ENCODE measurements around the gene PJA2. TPM values are rescaled to one million over a fixed set of nuclear protein-coding genes. Genes with fewer than 3 reads are reported as not detected.

Gene PJA2
- total RNA-seq, 1 experiment from 2014 or later = 14.3 TPM

DNA sequence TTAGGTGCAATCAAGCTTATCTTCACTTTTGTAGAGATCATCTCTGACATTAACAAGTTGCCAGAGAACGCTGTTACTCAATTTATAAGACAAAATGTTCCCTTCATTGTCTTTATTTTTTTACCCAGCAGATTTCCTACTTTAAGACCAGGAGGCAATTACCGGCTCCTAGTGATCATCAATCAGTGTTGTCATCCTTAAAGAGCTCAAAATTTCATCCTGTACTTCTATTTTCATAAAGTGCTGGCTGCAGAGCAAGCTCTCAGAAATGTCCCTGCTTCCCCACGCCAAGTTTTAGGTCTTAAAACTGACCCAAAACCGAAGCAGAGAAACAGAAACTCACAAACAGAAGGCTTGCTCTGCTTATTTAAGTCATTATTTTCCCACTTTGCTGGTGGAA lies 82.9 kb downstream of the PJA2 start:
- DNase-seq (no peak), ATAC-seq (no peak)
- H3K79me2 ChIP-seq (ENCODE audit: low read length) = no peaks in the 10 kb centered on the region
- intact Hi-C loops (cut with micrococcal nuclease) = loop anchor here (5.0 kb wide), 1 partner anchor 135 kb away; no protein-coding TSS in a partner anchor
- H3K9me2 ChIP-seq (replicated peaks; ENCODE audit: low read length) = no peaks in the 10 kb centered on the region
- no peak overlapping the region for H3K4me3 ChIP-seq (ENCODE audit: low read length)
- H3K27ac ChIP-seq (ENCODE audit: low read length) = no peak overlapping the region
- H2AFZ ChIP-seq (ENCODE audit: low read length) = no peak overlapping the region
- no TSS peak for BruUV-seq (replicated peaks)
- H4K20me1 ChIP-seq (ENCODE audit: low read length) = no peaks in the 10 kb centered on the region
- no peaks in the 10 kb centered on the region for H3K27me3 ChIP-seq (ENCODE audit: low read length)
- no peaks in the 10 kb centered on the region for H3K9me3 ChIP-seq (ENCODE audit: low read length)
- TF ChIP-seq CTCF (conservative IDR thresholded peaks at IDR 0.05; ENCODE audit: low read depth, low read length) (no peak), EZH2 (IDR thresholded peaks at IDR 0.05; ENCODE audit: low read length, unreplicated experiment) (no peak), EZH2phosphoT487 (IDR thresholded peaks at IDR 0.05; ENCODE audit: borderline replicate concordance, low read length) (no peak)
- no peaks in the 10 kb centered on the region for H3F3A ChIP-seq (ENCODE audit: low read length, unreplicated experiment)
- H3K9ac ChIP-seq (ENCODE audit: low read length) = no peak overlapping the region
- ChIA-PET CTCF (no interaction called here), POLR2A (ENCODE audit: unreplicated experiment) (no interaction called here)
- H3K4me1 ChIP-seq (ENCODE audit: insufficient read depth, low read length) = peaks cover 17% of the 10 kb centered on the region
- no peak overlapping the region for H3K4me2 ChIP-seq (ENCODE audit: low read length)
- H3K36me3 ChIP-seq (ENCODE audit: low read depth, low read length) = no peaks in the 10 kb centered on the region

- Histone ChIP-seq H3K36me3 (ENCODE audit: low read depth, low read length) (no peaks in the 10 kb centered on the region), H3K79me2 (ENCODE audit: low read length) (no peaks in the 10 kb centered on the region), H4K20me1 (ENCODE audit: low read length) (no peaks in the 10 kb centered on the region), H3F3A (ENCODE audit: low read length, unreplicated experiment) (no peaks in the 10 kb centered on the region), H3K27me3 (ENCODE audit: low read length) (no peaks in the 10 kb centered on the region), H3K4me2 (ENCODE audit: low read length) (no peak overlapping the region), H2AFZ (ENCODE audit: low read length) (no peak overlapping the region), H3K9me3 (ENCODE audit: low read length) (no peaks in the 10 kb centered on the region), H3K9me2 (replicated peaks; ENCODE audit: low read length) (no peaks in the 10 kb centered on the region), H3K27ac (ENCODE audit: low read length) (no peak overlapping the region), H3K4me1 (ENCODE audit: insufficient read depth, low read length) (peaks cover 17% of the 10 kb centered on the region), H3K9ac (ENCODE audit: low read length) (no peak overlapping the region), H3K4me3 (ENCODE audit: low read length) (no peak overlapping the region)
- CTCF ChIA-PET = no interaction called here
- no peak for DNase-seq
- POLR2A ChIA-PET (ENCODE audit: unreplicated experiment) = no interaction called here
- intact Hi-C loops (cut with micrococcal nuclease) = loop anchor here (5.0 kb wide), 1 partner anchor 133 kb away; no protein-coding TSS in a partner anchor
- TF ChIP-seq EZH2phosphoT487 (IDR thresholded peaks at IDR 0.05; ENCODE audit: borderline replicate concordance, low read length) = no peak
- no peak for TF ChIP-seq EZH2 (IDR thresholded peaks at IDR 0.05; ENCODE audit: low read length, unreplicated experiment)
- no peak for TF ChIP-seq CTCF (conservative IDR thresholded peaks at IDR 0.05; ENCODE audit: low read depth, low read length)
- ATAC-seq = no peak
- no TSS peak for BruUV-seq (replicated peaks)
Measured at GRCh38 chr5:109325456-109325855, 84.3 kb downstream of the PJA2 start.

GRCh38 chr5:109324931-109325330 lies 84.8 kb downstream of the PJA2 start:
- POLR2A ChIA-PET (ENCODE audit: unreplicated experiment) = no interaction called here
- CTCF ChIA-PET = no interaction called here
- H3K9ac ChIP-seq (ENCODE audit: low read length) = no peak overlapping the region
- ATAC-seq (no peak), DNase-seq (no peak)
- no peaks in the 10 kb centered on the region for H3K27me3 ChIP-seq (ENCODE audit: low read length)
- no peak overlapping the region for H3K4me2 ChIP-seq (ENCODE audit: low read length)
- no peaks in the 10 kb centered on the region for H3K9me3 ChIP-seq (ENCODE audit: low read length)
- TF ChIP-seq EZH2phosphoT487 (IDR thresholded peaks at IDR 0.05; ENCODE audit: borderline replicate concordance, low read length) (no peak), CTCF (conservative IDR thresholded peaks at IDR 0.05; ENCODE audit: low read depth, low read length) (no peak), EZH2 (IDR thresholded peaks at IDR 0.05; ENCODE audit: low read length, unreplicated experiment) (no peak)
- H3K36me3 ChIP-seq (ENCODE audit: low read depth, low read length) = no peaks in the 10 kb centered on the region
- intact Hi-C loops (cut with micrococcal nuclease) = loop anchor here (5.0 kb wide), 1 partner anchor 133 kb away; no protein-coding TSS in a partner anchor
- no TSS peak for BruUV-seq (replicated peaks)
- H3K79me2 ChIP-seq (ENCODE audit: low read length) = no peaks in the 10 kb centered on the region
- H3K4me1 ChIP-seq (ENCODE audit: insufficient read depth, low read length) = peaks cover 17% of the 10 kb centered on the region
- H2AFZ ChIP-seq (ENCODE audit: low read length) = no peak overlapping the region
- no peaks in the 10 kb centered on the region for H4K20me1 ChIP-seq (ENCODE audit: low read length)
- no peak overlapping the region for H3K4me3 ChIP-seq (ENCODE audit: low read length)
- H3F3A ChIP-seq (ENCODE audit: low read length, unreplicated experiment) = no peaks in the 10 kb centered on the region
- H3K9me2 ChIP-seq (replicated peaks; ENCODE audit: low read length) = no peaks in the 10 kb centered on the region
- no peak overlapping the region for H3K27ac ChIP-seq (ENCODE audit: low read length)

All from PC-3 (cell line).